Measurements from ENCODE around the gene SART3.

Gene SART3

DNA sequence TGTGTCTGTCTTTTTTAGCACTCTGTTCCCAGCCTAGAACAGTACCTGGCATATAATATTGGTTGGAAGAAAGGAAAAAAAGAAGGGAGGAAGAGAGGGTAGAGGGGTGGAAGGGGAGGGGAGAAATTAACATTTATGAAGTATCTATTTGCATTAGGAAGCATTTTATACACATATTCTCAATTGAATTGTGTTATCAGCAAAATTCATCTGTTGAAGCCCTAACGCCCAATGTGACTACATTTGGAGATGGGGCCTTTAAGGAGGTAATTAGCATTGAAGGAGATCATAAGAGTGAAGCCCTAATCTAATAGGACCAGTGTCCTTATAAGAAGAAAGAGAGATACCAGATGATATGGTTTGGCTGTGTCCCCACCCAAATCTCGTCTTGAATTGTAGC, 76.1 kb downstream of the SART3 start:
- DNase-seq = no peak

DNA sequence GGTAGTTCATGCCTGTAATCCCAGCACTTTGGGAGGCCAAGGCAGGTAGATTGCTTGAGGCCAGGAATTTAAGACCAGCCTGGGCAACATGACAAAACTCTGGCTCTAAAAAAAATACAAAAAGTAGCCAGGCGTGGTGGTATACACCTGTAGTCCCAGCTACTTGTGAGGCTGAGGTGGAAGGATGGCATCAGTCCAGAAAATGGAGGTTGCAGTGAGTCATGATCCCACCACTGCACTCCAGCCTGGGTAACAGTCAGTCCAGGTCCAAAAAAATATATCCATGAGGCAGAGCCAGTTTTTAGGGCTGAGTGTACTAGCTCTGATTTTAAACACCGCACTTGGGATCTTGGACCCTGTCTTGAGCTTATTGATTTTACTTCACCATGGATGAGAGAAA, 76.5 kb downstream of the SART3 start:
- DNase-seq = no peak

DNA sequence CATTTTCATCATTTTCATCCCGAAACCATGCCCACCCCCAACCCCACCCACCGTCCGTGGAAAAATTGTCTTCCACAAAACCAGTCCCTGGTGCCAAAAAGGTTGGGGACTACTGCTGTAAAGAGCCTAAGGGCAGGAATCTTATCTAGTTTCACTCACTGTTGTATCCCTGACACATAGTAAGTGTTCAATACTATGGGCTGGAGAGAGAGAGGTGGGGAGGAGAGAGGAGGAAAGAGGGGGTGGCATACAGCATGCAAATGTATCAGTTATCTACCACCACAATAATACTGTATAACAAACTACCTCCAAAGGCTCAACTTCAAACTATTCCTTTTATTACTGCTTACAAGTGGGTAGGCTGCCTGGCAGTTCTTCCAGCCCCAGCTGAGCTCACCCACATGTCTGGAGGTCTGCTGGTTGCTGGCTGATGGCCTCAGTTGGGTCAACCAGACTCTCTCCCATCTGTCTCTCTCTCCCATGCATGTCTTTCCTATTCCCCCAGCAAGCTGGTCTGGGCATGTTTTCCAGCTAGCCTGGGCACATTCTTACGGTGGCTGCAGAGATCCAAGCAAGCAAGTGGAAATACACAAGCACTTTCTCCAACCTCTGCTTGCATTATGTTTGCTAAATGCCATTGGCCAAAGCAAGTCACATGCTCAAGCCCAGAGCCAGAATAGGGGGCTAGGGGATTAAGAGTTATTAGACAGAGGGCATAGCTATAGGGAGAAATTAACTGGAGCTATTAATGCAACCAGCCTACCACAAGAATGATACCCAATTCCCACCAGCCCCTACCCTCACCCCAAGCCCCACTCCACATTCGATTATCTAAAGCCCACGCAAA, 77.5 kb downstream of the SART3 start:
- no peak for DNase-seq

DNA sequence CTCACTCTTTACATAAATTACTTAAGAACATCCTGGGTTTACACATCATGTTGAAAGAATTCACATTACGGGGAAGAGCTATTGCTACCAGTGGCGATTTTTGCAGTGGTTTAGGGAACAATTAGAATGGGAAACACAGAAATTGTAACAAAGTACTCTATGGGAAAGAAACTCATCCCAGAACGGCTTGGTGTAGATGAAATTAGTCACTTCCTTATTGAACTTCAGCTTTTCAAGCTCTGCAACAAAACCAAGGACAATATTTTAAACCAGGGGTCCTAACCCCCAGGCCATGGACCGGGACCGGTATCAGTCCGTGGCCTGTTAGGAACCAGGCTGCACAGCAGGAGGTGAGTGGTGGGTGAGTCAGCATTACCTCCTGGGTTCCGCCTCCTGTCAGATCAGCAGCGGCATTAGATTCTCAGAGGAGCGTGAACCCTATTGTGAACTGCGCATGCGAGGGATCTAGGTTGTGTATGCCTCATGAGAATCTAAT, 78.2 kb downstream of the SART3 start:
- DNase-seq = no peak

DNA sequence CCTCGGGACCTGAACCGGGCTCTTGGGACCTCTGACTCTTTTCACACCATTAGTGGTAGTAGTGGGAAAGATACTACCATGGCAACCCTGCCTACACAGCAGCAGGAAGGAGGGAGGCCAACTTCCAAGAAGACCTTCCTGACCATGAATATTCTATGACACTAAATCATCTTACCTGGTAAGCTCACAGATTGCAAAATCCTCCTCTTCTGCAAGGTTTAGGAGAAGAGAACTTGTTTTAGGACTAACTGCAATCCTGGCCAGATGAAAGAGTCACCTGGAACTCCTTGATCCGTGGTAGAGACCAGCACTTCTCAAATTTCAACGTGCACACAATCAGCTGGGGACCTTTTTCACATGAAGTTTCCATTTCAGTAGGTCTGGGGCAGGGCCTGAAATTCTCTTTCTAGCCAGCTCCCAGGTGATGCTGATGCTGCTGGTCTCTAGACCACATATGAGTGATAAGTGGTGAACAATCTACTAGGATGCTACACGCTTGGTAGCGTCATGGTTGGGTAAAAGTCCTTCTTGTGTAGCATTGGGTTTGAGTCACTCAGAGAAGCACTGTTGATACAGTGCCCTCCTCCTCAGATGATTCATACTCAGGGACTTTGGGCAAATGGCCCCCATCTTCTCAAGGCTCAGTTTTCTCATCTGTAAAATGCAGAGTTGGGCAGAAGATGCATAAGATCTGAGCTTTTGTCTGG, 81.5 kb downstream of the SART3 start:
- DNase-seq = no peak

DNA sequence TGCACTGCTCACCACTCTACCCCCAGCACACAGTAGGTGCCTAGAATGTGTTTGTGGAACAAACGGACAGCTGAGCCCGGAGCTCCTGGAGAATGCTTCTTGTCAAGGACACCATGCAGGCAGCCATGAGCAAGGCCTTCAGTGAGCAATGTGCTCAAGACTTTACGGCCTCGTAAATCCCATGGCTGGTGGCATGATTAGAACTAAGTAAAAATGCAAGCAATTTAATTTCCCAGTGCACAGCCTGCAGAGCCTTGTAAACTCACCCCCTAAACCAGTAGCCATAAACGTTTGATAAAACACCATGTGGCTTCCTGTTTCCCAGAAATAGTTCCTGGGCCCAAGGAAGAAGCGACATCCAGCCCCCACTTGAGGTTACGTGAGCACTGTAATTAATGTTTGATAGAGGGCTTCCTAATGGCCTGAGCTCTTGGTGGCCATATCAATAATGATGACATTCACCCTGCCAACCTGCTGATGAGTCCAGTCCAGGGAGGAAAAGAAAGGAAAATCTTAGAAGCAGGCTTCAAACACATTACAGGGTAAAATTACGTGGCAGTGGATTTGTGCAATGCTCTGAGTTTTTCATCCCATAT, 82.3 kb downstream of the SART3 start:
- DNase-seq = no peak

DNA sequence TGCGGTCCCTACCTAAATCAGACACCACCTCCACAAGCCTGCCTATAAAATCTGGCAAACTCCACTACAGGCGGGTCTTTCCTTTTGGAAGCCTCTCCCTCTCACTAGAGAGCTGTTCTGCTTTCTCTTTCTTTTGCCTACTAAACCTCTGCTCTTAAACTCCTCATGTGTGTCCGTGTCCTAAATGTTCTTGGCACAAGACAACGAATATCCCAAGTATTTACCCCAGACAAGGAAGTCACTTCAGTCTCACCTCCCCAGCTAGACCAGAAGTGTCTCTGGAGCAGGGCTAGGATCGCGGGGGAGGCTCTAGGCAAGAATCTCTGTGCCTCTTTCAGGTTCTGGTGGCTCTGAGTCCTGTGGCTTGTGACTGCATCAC, 83.1 kb downstream of the SART3 start:
- DNase-seq = no peak

DNA sequence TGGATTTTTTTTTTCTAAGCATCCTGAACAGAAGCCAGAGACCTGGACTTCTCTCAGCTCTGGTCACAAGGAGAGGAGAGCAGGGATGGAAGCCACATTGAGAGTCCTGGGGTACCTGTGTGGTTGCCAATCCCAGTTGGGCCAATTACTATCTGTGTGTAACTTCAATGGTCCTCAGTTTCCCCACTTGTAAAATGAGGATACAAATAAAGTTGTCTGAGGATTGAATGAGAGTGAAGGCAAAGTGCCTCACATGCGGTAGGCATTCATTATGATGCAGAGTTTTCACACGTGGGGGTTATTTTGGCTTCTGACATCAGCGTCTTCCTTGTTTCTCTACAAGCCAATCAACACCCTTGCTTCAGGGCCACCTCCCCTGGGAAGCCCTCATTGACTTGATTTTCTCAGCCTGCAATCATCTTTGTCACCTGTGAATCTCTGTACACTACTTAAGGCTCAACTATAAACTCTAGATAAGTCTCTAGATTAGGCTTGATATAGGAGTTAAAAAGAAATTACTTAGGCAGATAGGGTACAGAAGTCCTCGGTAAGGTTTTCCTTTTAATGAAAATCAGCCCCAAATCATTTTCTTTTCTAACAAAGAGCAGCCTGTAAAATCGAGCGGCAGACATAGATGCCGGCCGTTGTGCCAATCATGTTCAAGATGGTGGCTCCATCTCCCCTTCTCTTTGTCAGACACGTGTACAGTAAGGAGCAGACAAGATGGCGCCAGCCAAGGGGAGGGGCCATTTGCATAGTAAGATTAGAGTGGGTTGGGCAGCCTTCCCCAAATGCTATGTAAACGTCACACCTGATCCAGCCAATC, 83.7 kb downstream of the SART3 start:
- no peak for DNase-seq

DNA sequence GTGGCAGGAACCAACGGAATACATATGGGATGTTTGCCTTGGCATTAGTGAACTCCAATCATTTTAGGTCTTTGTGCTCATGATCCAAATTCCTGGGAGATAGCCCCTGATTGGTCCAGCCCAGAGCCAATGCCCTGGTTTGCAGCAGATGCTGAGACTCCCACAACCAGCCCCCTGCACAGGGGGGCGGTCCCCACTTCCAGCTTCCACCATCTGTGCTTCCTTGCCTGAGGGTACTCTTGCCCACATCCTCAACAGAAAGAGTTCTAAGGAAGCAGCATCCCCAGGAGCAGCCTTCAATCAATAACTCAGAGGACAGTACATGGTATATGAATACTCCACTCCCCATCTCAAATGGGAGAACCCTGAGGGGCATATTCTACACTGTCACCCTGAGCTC, 85.6 kb downstream of the SART3 start:
- no peak for DNase-seq

DNA sequence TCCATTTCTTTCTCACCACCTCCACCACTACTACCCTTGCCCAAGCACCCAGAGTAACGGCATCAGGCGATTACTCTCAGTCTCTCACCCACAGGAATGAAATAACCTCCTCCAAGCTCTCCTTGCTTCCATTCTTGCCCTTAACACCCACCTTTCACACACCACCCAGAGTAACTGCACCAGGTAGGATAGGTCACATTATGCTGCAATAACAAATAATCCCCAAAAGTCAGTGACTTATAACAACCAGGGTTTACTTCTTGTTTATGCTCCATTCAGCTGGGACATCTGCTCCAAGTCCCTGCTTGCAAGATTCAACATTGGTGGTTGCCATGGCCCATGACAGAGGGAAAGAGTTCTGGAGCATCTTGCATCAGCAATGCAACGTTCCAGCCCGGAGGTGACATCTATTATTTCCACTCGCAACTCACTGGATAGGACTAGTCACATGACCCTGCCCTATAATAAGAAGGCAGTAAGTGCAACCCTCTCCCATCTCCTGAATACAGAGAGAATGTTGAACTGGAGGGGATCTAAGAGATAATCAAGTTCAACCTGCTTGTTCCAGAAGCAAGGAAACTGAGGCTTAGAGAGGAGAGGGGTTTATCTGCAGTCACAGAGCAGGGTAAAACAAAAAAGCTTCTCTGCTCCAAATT, 87.4 kb downstream of the SART3 start:
- no peak for DNase-seq

All from NCI-H1092 (cell line).